Measurements from ENCODE around the gene PCBP3. TPM values are rescaled to one million over a fixed set of nuclear protein-coding genes. Genes with fewer than 3 reads are reported as not detected.

PCBP3 gene
- polyA plus RNA-seq, 1 donor from 2014 or later = 1.7 TPM

- TF ChIP-seq POLR2AphosphoS5 (IDR thresholded peaks at IDR 0.05) (no peak), EP300 (conservative IDR thresholded peaks at IDR 0.05; ENCODE audit: poor library complexity, severe bottlenecking) (no peak), SMC3 (conservative IDR thresholded peaks at IDR 0.05; ENCODE audit: poor library complexity) (no peak), MXI1 (conservative IDR thresholded peaks at IDR 0.05; ENCODE audit: poor library complexity, severe bottlenecking) (no peak), REST (IDR thresholded peaks at IDR 0.05; ENCODE audit: borderline replicate concordance) (no peak), EZH2 (IDR thresholded peaks at IDR 0.05; ENCODE audit: borderline replicate concordance, insufficient read depth, low read length, poor library complexity, severe bottlenecking) (no peak), RAD21 (conservative IDR thresholded peaks at IDR 0.05) (no peak), TAF1 (IDR thresholded peaks at IDR 0.05; ENCODE audit: low read depth) (no peak), CTCF (IDR thresholded peaks at IDR 0.05; ENCODE audit: poor library complexity, severe bottlenecking) (no peak)
- H3K9me2 ChIP-seq (ENCODE audit: insufficient read depth, low read length) = no peaks in the 10 kb centered on the region
Measured at GRCh38 chr21:45863267-45863666, 219.7 kb downstream of the PCBP3 start.

GRCh38 chr21:45863751-45864150, 220.2 kb downstream of the PCBP3 start:
- Histone ChIP-seq H3K4me3 (ENCODE audit: low read length) (no peak overlapping the region), H3K9me2 (ENCODE audit: insufficient read depth, low read length) (no peaks in the 10 kb centered on the region), H3K27ac (ENCODE audit: low read length) (no peak overlapping the region), H3K9me3 (ENCODE audit: low read length) (no peaks in the 10 kb centered on the region), H4K20me1 (ENCODE audit: insufficient read depth) (no peaks in the 10 kb centered on the region), H3K9ac (ENCODE audit: low read length) (no peak overlapping the region), H2AFZ (ENCODE audit: low read depth, low read length) (no peak overlapping the region), H3K27me3 (ENCODE audit: insufficient read depth, low read depth, low read length) (no peaks in the 10 kb centered on the region), H3K79me2 (replicated peaks; ENCODE audit: insufficient read depth, low read length) (no peaks in the 10 kb centered on the region), H3K36me3 (ENCODE audit: insufficient read depth, low read length) (no peaks in the 10 kb centered on the region), H3K4me2 (ENCODE audit: low read length) (no peak overlapping the region), H3F3A (ENCODE audit: insufficient read depth, low read length, poor library complexity, severe bottlenecking) (no peaks in the 10 kb centered on the region)
- TF ChIP-seq SMC3 (conservative IDR thresholded peaks at IDR 0.05; ENCODE audit: poor library complexity) (no peak), CTCF (IDR thresholded peaks at IDR 0.05; ENCODE audit: poor library complexity, severe bottlenecking) (no peak)

More at GRCh38 chr21:45863267-45863666, 219.7 kb downstream of the PCBP3 start:
- Histone ChIP-seq H3F3A (ENCODE audit: insufficient read depth, low read length, poor library complexity, severe bottlenecking) (no peaks in the 10 kb centered on the region), H3K27ac (ENCODE audit: low read length) (no peak overlapping the region), H3K9ac (ENCODE audit: low read length) (no peak overlapping the region), H3K36me3 (ENCODE audit: insufficient read depth, low read length) (no peaks in the 10 kb centered on the region), H4K20me1 (ENCODE audit: insufficient read depth) (no peaks in the 10 kb centered on the region), H3K4me2 (ENCODE audit: low read length) (no peak overlapping the region), H2AFZ (ENCODE audit: low read depth, low read length) (no peak overlapping the region), H3K4me3 (ENCODE audit: low read length) (no peak overlapping the region), H3K9me3 (ENCODE audit: low read length) (no peaks in the 10 kb centered on the region), H3K79me2 (replicated peaks; ENCODE audit: insufficient read depth, low read length) (no peaks in the 10 kb centered on the region), H3K27me3 (ENCODE audit: insufficient read depth, low read depth, low read length) (no peaks in the 10 kb centered on the region)

Data from neural cell (in vitro differentiated cells).